Measurements from ENCODE around the gene KLK11.

DNA sequence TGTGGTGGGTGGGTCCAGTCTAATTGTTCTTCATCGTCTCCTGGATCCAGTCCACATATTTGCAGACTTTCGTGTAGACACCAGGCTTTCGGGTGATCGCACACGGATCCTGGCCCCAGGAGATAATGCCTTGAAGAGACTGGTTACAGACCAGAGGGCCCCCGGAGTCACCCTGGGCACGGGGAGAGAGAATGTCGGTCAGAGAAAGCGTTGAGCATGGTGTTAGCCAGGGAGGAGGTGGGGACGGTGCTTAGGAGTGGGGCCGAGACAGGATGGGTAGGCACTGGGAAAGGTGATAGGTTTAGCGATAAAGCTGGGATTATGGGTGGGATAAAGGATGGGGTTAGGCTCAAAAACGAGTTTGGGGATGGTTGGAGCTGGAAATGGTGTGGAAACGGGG lies 3.9 kb downstream of the KLK11 start:
- TF ChIP-seq, protein P1, sequence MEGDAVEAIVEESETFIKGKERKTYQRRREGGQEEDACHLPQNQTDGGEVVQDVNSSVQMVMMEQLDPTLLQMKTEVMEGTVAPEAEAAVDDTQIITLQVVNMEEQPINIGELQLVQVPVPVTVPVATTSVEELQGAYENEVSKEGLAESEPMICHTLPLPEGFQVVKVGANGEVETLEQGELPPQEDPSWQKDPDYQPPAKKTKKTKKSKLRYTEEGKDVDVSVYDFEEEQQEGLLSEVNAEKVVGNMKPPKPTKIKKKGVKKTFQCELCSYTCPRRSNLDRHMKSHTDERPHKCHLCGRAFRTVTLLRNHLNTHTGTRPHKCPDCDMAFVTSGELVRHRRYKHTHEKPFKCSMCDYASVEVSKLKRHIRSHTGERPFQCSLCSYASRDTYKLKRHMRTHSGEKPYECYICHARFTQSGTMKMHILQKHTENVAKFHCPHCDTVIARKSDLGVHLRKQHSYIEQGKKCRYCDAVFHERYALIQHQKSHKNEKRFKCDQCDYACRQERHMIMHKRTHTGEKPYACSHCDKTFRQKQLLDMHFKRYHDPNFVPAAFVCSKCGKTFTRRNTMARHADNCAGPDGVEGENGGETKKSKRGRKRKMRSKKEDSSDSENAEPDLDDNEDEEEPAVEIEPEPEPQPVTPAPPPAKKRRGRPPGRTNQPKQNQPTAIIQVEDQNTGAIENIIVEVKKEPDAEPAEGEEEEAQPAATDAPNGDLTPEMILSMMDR (conservative IDR thresholded peaks at IDR 0.05; ENCODE audit: low read length): no peak
- TF ChIP-seq EZH2phosphoT487 (IDR thresholded peaks at IDR 0.05; ENCODE audit: borderline replicate concordance): no peak

Measured in Loucy (cell line).